H9 (cell line): Measurements from ENCODE around the gene EPN1. TPM values are rescaled to one million over a fixed set of nuclear protein-coding genes. Genes with fewer than 3 reads are reported as not detected.

Experiments
- DNase-seq: peaks from one replicate; pipeline ENCODE4 v3.0.0-alpha.2; 2017
- H2AFZ ChIP-seq: one replicate; pipeline ENCODE4 v1.6.1; 2013; ENCODE audit warnings: mild to moderate bottlenecking, low read length, control low read depth, moderate library complexity
- H2AK5ac ChIP-seq: 2 replicates; pipeline ENCODE4 v1.6.1; 2013; ENCODE audit warnings: low read length, control low read depth, mixed read lengths; ENCODE audit not compliant: insufficient read length
- H2BK120ac ChIP-seq: one replicate; pipeline ENCODE4 v1.6.1; 2013; ENCODE audit warnings: low read depth, mild to moderate bottlenecking, low read length, control low read depth, inconsistent platforms; ENCODE audit not compliant: poor library complexity, severe bottlenecking
- H2BK12ac ChIP-seq: 2 replicates; pipeline ENCODE4 v1.6.1; 2013; ENCODE audit warnings: low read length, control low read depth, mixed read lengths, low read depth; ENCODE audit not compliant: insufficient read length
- H2BK15ac ChIP-seq: 2 replicates; pipeline ENCODE4 v1.6.1; 2013; ENCODE audit warnings: low read depth, low read length, control low read depth
- H2BK20ac ChIP-seq: one replicate; pipeline ENCODE4 v1.6.1; 2013; ENCODE audit warnings: low read depth, mild to moderate bottlenecking, low read length, control low read depth, inconsistent platforms; ENCODE audit not compliant: poor library complexity, severe bottlenecking
- H2BK5ac ChIP-seq: 2 replicates; pipeline ENCODE4 v1.6.1; 2013; ENCODE audit warnings: low read length, control low read depth, mixed read lengths; ENCODE audit not compliant: insufficient read length
- H3K14ac ChIP-seq: 2 replicates; pipeline ENCODE4 v1.6.1; 2013; ENCODE audit warnings: low read length, control low read depth; ENCODE audit not compliant: insufficient read depth
- H3K18ac ChIP-seq: 2 replicates; pipeline ENCODE4 v1.6.1; 2013; ENCODE audit warnings: low read depth, mild to moderate bottlenecking, mixed read lengths, low read length, control low read depth; ENCODE audit not compliant: insufficient read length
- H3K23ac ChIP-seq: 2 replicates; pipeline ENCODE4 v1.6.1; 2013; ENCODE audit warnings: low read length, control low read depth, mixed read lengths, low read depth; ENCODE audit not compliant: insufficient read length
- H3K23me2 ChIP-seq: 2 replicates; pipeline ENCODE4 v1.6.1; 2013; ENCODE audit warnings: low read depth, mild to moderate bottlenecking, mixed read lengths, low read length, control low read depth; ENCODE audit not compliant: insufficient read length, poor library complexity, severe bottlenecking
- H3K27ac ChIP-seq: 2 replicates; pipeline ENCODE4 v1.5.1; 2013; ENCODE audit warnings: low read length, control low read depth, mixed read lengths, low read depth; ENCODE audit not compliant: insufficient read length
- H3K27me3 ChIP-seq: 2 replicates; pipeline ENCODE4 v1.6.1; 2013; ENCODE audit warnings: low read length, control low read depth, inconsistent platforms; ENCODE audit not compliant: insufficient read depth
- H3K4ac ChIP-seq: 2 replicates; pipeline ENCODE4 v1.6.1; 2013; ENCODE audit warnings: low read depth, mild to moderate bottlenecking, control low read depth, inconsistent platforms, low read length, moderate library complexity
- H3K4me1 ChIP-seq: 2 replicates; pipeline ENCODE4 v1.6.1; 2013; ENCODE audit warnings: low read length, control low read depth, inconsistent platforms; ENCODE audit not compliant: insufficient read depth
- H3K4me2 ChIP-seq: 2 replicates; pipeline ENCODE4 v1.6.1; 2013; ENCODE audit warnings: low read length, control low read depth, mixed read lengths; ENCODE audit not compliant: insufficient read length, insufficient read depth
- H3K56ac ChIP-seq: 2 replicates; pipeline ENCODE4 v1.6.1; 2013; ENCODE audit warnings: low read depth, mild to moderate bottlenecking, mixed read lengths, low read length, control low read depth; ENCODE audit not compliant: insufficient read length
- H3K79me1 ChIP-seq: 2 replicates; pipeline ENCODE4 v1.6.1; 2013; ENCODE audit warnings: low read depth, mild to moderate bottlenecking, moderate library complexity, low read length, control low read depth, inconsistent platforms; ENCODE audit not compliant: insufficient read depth, poor library complexity, severe bottlenecking
- H3K79me2 ChIP-seq: 2 replicates; pipeline ENCODE4 v1.6.1; 2013; ENCODE audit warnings: low read length, control low read depth, inconsistent platforms; ENCODE audit not compliant: insufficient read depth
- H3K9ac ChIP-seq: 2 replicates; pipeline ENCODE4 v1.6.1; 2013; ENCODE audit warnings: low read length, control low read depth, mixed read lengths; ENCODE audit not compliant: insufficient read length; ENCODE audit errors: extremely low read depth
- H3K9me3 ChIP-seq: one replicate; pipeline ENCODE4 v1.6.1; 2013; ENCODE audit warnings: low read depth, low read length, inconsistent platforms; ENCODE audit not compliant: control insufficient read depth
- H3T11ph ChIP-seq: one replicate; pipeline ENCODE4 v1.6.1; 2013; ENCODE audit warnings: mild to moderate bottlenecking, low read length, control low read depth, inconsistent platforms
- H4K20me1 ChIP-seq: one replicate; pipeline ENCODE4 v1.6.1; 2013; ENCODE audit not compliant: control insufficient read depth, insufficient read length, insufficient read depth
- H4K5ac ChIP-seq: 2 replicates; pipeline ENCODE4 v1.6.1; 2013; ENCODE audit warnings: low read depth, mild to moderate bottlenecking, mixed read lengths, low read length, control low read depth; ENCODE audit not compliant: insufficient read length
- H4K8ac ChIP-seq: replicated peaks from 2 replicates; pipeline ENCODE4 v1.6.1; 2013; ENCODE audit warnings: low read length, control low read depth, mixed read lengths, low read depth; ENCODE audit not compliant: insufficient read length
- H4K91ac ChIP-seq: 2 replicates; pipeline ENCODE4 v1.6.1; 2013; ENCODE audit warnings: low read depth, mild to moderate bottlenecking, moderate library complexity, mixed read lengths, low read length, control low read depth; ENCODE audit not compliant: insufficient read length
- H3K27ac Mint-ChIP-seq, 3 experiments: 2 replicates in 2 of 3; 3 replicates in 1 of 3; pipeline ENCODE4 v1.8.0; 2020 to 2021; ENCODE audit warnings: mixed read lengths in 3 of 3, mild to moderate bottlenecking in 1 of 3, moderate library complexity in 1 of 3
- H3K27me3 Mint-ChIP-seq: 2 replicates; pipeline ENCODE4 v1.8.0; 2021; ENCODE audit warnings: low read depth, mild to moderate bottlenecking, moderate library complexity, mixed read lengths
- H3K36me3 Mint-ChIP-seq, 3 experiments: 2 replicates in 2 of 3; 3 replicates in 1 of 3; pipeline ENCODE4 v1.8.0; 2020 to 2021; ENCODE audit warnings: low read depth in 3 of 3, mixed read lengths in 3 of 3; ENCODE audit not compliant: insufficient read depth in 1 of 3
- H3K4me1 Mint-ChIP-seq, 2 experiments: 2 replicates each; pipeline ENCODE4 v1.8.0; 2020; ENCODE audit warnings: mixed read lengths in 2 of 2
- H3K4me3 Mint-ChIP-seq, 2 experiments: 2 replicates in 1 of 2; 3 replicates in 1 of 2; pipeline ENCODE4 v1.8.0; 2020 to 2021; ENCODE audit warnings: mild to moderate bottlenecking in 2 of 2, mixed read lengths in 2 of 2, moderate library complexity in 1 of 2
- H3K9me3 Mint-ChIP-seq, 2 experiments: 2 replicates in 1 of 2; 3 replicates in 1 of 2; pipeline ENCODE4 v1.8.0; 2020; ENCODE audit warnings: mild to moderate bottlenecking in 2 of 2, mixed read lengths in 2 of 2, moderate library complexity in 1 of 2
- CTCF ChIP-seq: fragments of 200-600 bp; sonication (generic); conservative IDR thresholded peaks from 3 replicates; pipeline ENCODE4 v1.8.0; 2021; ENCODE audit warnings: antibody characterized with exemption, mild to moderate bottlenecking
- WGBS: extraction: QIAGEN DNeasy Blood & Tissue Kit; methylation state at CpG from one replicate; pipeline ENCODE4 v1.1.7; 2013; ENCODE audit warnings: missing lambda C conversion rate, low lambda C conversion rate, mixed read lengths; ENCODE audit not compliant: insufficient read length; ENCODE audit errors: extremely low coverage; 5-methylcytosine and 5-hydroxymethylcytosine counted together
- total RNA-seq: library from RNA; stranded (reverse); gene quantifications from 2 replicates; pipeline ENCODE4 v1.2.1, GENCODE V29; 2021

The EPN1 gene
- total RNA-seq, 1 experiment from 2014 or later, result 159 TPM

DNA sequence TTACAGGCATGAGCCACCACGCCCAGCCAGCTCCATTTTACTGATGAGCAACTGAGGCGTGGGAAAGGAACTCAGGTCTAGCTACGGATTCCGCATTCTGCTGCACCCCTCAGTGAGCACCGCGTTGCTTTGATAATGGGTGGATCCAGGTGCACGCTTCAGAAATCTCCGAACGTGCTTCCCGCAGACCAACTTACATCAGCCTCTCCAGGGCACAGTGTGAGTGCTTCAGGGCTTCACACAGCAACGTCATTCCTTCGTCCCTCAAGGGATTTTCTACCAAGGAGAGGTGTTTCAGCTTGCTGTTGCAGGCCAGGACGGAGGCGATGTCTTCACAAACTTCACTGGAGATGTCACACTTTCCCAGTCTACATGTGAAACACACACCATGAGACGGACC lies 41.5 kb downstream of the EPN1 start:
- H4K20me1 ChIP-seq, result no peaks in the 10 kb centered on the region
- Mint-ChIP-seq H3K36me3 (peaks cover 17 to 39% (median 22%) of the 10 kb centered on the region in 3 experiments), H3K27ac (no peak overlapping the region), H3K27me3 (peaks cover 14% of the 10 kb centered on the region), H3K4me1 (no peaks in the 10 kb centered on the region), H3K9me3 (peaks cover 89 to 94% of the 10 kb centered on the region in 2 experiments), H3K4me3 (no peak overlapping the region)
- no peak overlapping the region for H2BK12ac ChIP-seq
- peaks cover 84% of the 10 kb centered on the region for H3K9me3 ChIP-seq
- H4K5ac ChIP-seq, result no peak overlapping the region
- no peaks in the 10 kb centered on the region for H3K79me1 ChIP-seq
- H2AFZ ChIP-seq, result no peak overlapping the region
- no peak overlapping the region for H2AK5ac ChIP-seq
- H3K4ac ChIP-seq, result no peak overlapping the region
- TF ChIP-seq CTCF, result no peak
- no peaks in the 10 kb centered on the region for H3K4me1 ChIP-seq
- H3K14ac ChIP-seq, result no peak overlapping the region
- no peak overlapping the region for H3K9ac ChIP-seq
- H2BK20ac ChIP-seq, result no peak overlapping the region
- H2BK120ac ChIP-seq, result no peak overlapping the region
- H2BK15ac ChIP-seq, result no peak overlapping the region
- DNase-seq, result no peak
- no peaks in the 10 kb centered on the region for H3K23me2 ChIP-seq
- no peaks in the 10 kb centered on the region for H3K27me3 ChIP-seq
- WGBS, result no CpG with 5 or more reads among the region's 15 CpGs
- no peaks in the 10 kb centered on the region for H3K79me2 ChIP-seq
- H3T11ph ChIP-seq, result no peak overlapping the region
- H3K27ac ChIP-seq, result no peak overlapping the region
- no peak overlapping the region for H2BK5ac ChIP-seq
- no peak overlapping the region for H4K91ac ChIP-seq
- H3K18ac ChIP-seq, result no peak overlapping the region
- H3K56ac ChIP-seq, result no peak overlapping the region
- no peak overlapping the region for H3K23ac ChIP-seq
- no peak overlapping the region for H3K4me2 ChIP-seq
- H4K8ac ChIP-seq, result no peak overlapping the region
